Neural cell (in vitro differentiated cells): ENCODE data around the gene RBM15. TPM values are rescaled to one million over a fixed set of nuclear protein-coding genes. Genes with fewer than 3 reads are reported as not detected.

Source experiments
- H2AFZ ChIP-seq: fragments of 200-600, 300-800 bp; sonication (generic), shearing (Covaris generic); 2 replicates; pipeline ENCODE4 v1.6.0; 2014; ENCODE audit warnings: low read depth, mild to moderate bottlenecking, antibody characterized with exemption, low read length, moderate library complexity
- H3F3A ChIP-seq: fragments of 200-600 bp; shearing (Covaris generic); 2 replicates; pipeline ENCODE4 v1.6.1; 2016; ENCODE audit warnings: mild to moderate bottlenecking, moderate library complexity, mixed read lengths, antibody characterized with exemption, low read length; ENCODE audit not compliant: insufficient read depth, poor library complexity, severe bottlenecking
- H3K27ac ChIP-seq: fragments of 200-600, 300-800 bp; sonication (generic), shearing (Covaris generic); 2 replicates; pipeline ENCODE4 v1.5.1; 2014; ENCODE audit warnings: mild to moderate bottlenecking, low read length, moderate library complexity
- H3K27me3 ChIP-seq: fragments of 300-800, 200-600 bp; sonication (generic), shearing (Covaris generic); 2 replicates; pipeline ENCODE4 v1.6.0; 2014; ENCODE audit warnings: mild to moderate bottlenecking, low read depth, low read length, moderate library complexity; ENCODE audit not compliant: insufficient read depth
- H3K36me3 ChIP-seq: fragments of 300-800, 200-600 bp; sonication (generic), shearing (Covaris generic); 2 replicates; pipeline ENCODE4 v1.5.1; 2014; ENCODE audit warnings: mild to moderate bottlenecking, antibody characterized with exemption, low read length, moderate library complexity; ENCODE audit not compliant: insufficient read depth
- H3K4me2 ChIP-seq: fragments of 300-800, 200-600 bp; sonication (generic), shearing (Covaris generic); 2 replicates; pipeline ENCODE4 v1.6.0; 2014; ENCODE audit warnings: mild to moderate bottlenecking, low read length
- H3K4me3 ChIP-seq: fragments of 300-800, 200-600 bp; sonication (generic), shearing (Covaris generic); 2 replicates; pipeline ENCODE4 v1.5.1; 2014; ENCODE audit warnings: mild to moderate bottlenecking, low read length, moderate library complexity
- H3K79me2 ChIP-seq: fragments of 200-600 bp; shearing (Covaris generic); replicated peaks from 2 replicates; pipeline ENCODE4 v1.6.0; 2014; ENCODE audit warnings: mild to moderate bottlenecking, low read length, moderate library complexity; ENCODE audit not compliant: insufficient read depth
- H3K9ac ChIP-seq: fragments of 300-800, 200-600 bp; sonication (generic), shearing (Covaris generic); 2 replicates; pipeline ENCODE4 v1.6.1; 2016; ENCODE audit warnings: mild to moderate bottlenecking, low read length, mixed read lengths
- H3K9me2 ChIP-seq: fragments of 200-600 bp; shearing (Covaris generic); 2 replicates; pipeline ENCODE4 v1.6.1; 2016; ENCODE audit warnings: mild to moderate bottlenecking, low read length, mixed read lengths; ENCODE audit not compliant: insufficient read depth
- H3K9me3 ChIP-seq: fragments of 200-600, 300-800 bp; sonication (generic), shearing (Covaris generic); 2 replicates; pipeline ENCODE4 v1.6.1; 2016; ENCODE audit warnings: mild to moderate bottlenecking, mixed run types, low read length, moderate library complexity, mixed read lengths
- H4K20me1 ChIP-seq: fragments of 200-600 bp; shearing (Covaris generic); 2 replicates; pipeline ENCODE4 v1.6.1; 2016; ENCODE audit warnings: mild to moderate bottlenecking, mixed run types; ENCODE audit not compliant: insufficient read depth
- CTCF ChIP-seq: fragments of 450-650 bp; IDR thresholded peaks from 2 replicates; pipeline ENCODE4 v1.5.1; 2014; ENCODE audit warnings: antibody characterized with exemption, mild to moderate bottlenecking, moderate library complexity; ENCODE audit not compliant: poor library complexity, severe bottlenecking
- EP300 ChIP-seq: fragments of 450-650 bp; conservative IDR thresholded peaks from 2 replicates; pipeline ENCODE4 v1.6.1; 2014; ENCODE audit warnings: antibody characterized with exemption, mild to moderate bottlenecking, moderate library complexity; ENCODE audit not compliant: poor library complexity, severe bottlenecking
- EZH2 ChIP-seq: fragments of 200-600, 300-800 bp; shearing (Covaris generic), sonication (generic); IDR thresholded peaks from 2 replicates; pipeline ENCODE4 v1.6.1; 2014; ENCODE audit warnings: antibody characterized with exemption, low read length, borderline replicate concordance, mild to moderate bottlenecking; ENCODE audit not compliant: insufficient read depth, poor library complexity, severe bottlenecking
- MXI1 ChIP-seq: fragments of 450-650 bp; conservative IDR thresholded peaks from 2 replicates; pipeline ENCODE4 v1.6.1; 2014; ENCODE audit warnings: antibody characterized with exemption, mild to moderate bottlenecking; ENCODE audit not compliant: poor library complexity, severe bottlenecking
- POLR2AphosphoS5 ChIP-seq: IDR thresholded peaks from 2 replicates; pipeline ENCODE4 v1.6.1; 2012
- RAD21 ChIP-seq: fragments of 450-650 bp; conservative IDR thresholded peaks from 2 replicates; pipeline ENCODE4 v1.6.1; 2014; ENCODE audit warnings: antibody characterized with exemption, mild to moderate bottlenecking, moderate library complexity
- REST ChIP-seq: IDR thresholded peaks from 2 replicates; pipeline ENCODE4 v1.6.1; 2012; ENCODE audit warnings: borderline replicate concordance
- SMC3 ChIP-seq: fragments of 450-650 bp; conservative IDR thresholded peaks from 2 replicates; pipeline ENCODE4 v1.6.1; 2014; ENCODE audit warnings: antibody characterized with exemption, mild to moderate bottlenecking, moderate library complexity; ENCODE audit not compliant: poor library complexity
- TAF1 ChIP-seq: IDR thresholded peaks from 2 replicates; pipeline ENCODE4 v1.6.1; 2012; ENCODE audit warnings: low read depth
- polyA plus RNA-seq: library from polyadenylated mRNA; depleted of rRNA; stranded (reverse); fragments of >200 nt; gene quantifications from 2 replicates; pipeline ENCODE4 v1.2.3, GENCODE V29; 2014

The RBM15 gene
- polyA plus RNA-seq, 1 donor from 2014 or later: 8.1 TPM

- Histone ChIP-seq H3K27ac (no peak overlapping the region), H3K9me3 (no peaks in the 10 kb centered on the region), H3K79me2 (peaks cover 45% of the 10 kb centered on the region), H4K20me1 (no peaks in the 10 kb centered on the region), H3F3A (no peaks in the 10 kb centered on the region), H2AFZ (no peak overlapping the region), H3K36me3 (no peaks in the 10 kb centered on the region), H3K4me3 (no peak overlapping the region), H3K9ac (no peak overlapping the region), H3K27me3 (no peaks in the 10 kb centered on the region), H3K9me2 (no peaks in the 10 kb centered on the region), H3K4me2 (no peak overlapping the region)
- no peak for TF ChIP-seq TAF1
- no peak for TF ChIP-seq EZH2
- TF ChIP-seq EP300: no peak
- no peak for TF ChIP-seq REST
- TF ChIP-seq SMC3: no peak
- TF ChIP-seq RAD21: no peak
- TF ChIP-seq CTCF: no peak
- TF ChIP-seq POLR2AphosphoS5: no peak
- no peak for TF ChIP-seq MXI1
Observed at GRCh38 chr1:110355321-110355720, 16.1 kb downstream of the RBM15 start.

- H3K27ac ChIP-seq: no peak overlapping the region
- H3K36me3 ChIP-seq: no peaks in the 10 kb centered on the region
- peaks cover 41% of the 10 kb centered on the region for H3K79me2 ChIP-seq
- H3K9me3 ChIP-seq: no peaks in the 10 kb centered on the region
- TF ChIP-seq EP300: no peak
- TF ChIP-seq TAF1: no peak
- TF ChIP-seq CTCF: no peak
- no peak for TF ChIP-seq REST
- no peak for TF ChIP-seq RAD21
- TF ChIP-seq MXI1: no peak
- no peak for TF ChIP-seq POLR2AphosphoS5
- H3K4me3 ChIP-seq: no peak overlapping the region
- H3K27me3 ChIP-seq: no peaks in the 10 kb centered on the region
- no peaks in the 10 kb centered on the region for H4K20me1 ChIP-seq
- H2AFZ ChIP-seq: no peak overlapping the region
- no peaks in the 10 kb centered on the region for H3F3A ChIP-seq
- H3K9me2 ChIP-seq: no peaks in the 10 kb centered on the region
- no peak overlapping the region for H3K9ac ChIP-seq
- no peak overlapping the region for H3K4me2 ChIP-seq
Observed at GRCh38 chr1:110356379-110356778, 17.2 kb downstream of the RBM15 start.
